B cell (primary cell): ENCODE measurements around the gene RP9.

ENCODE experiments used
- CTCF ChIP-seq: fragments of 200-600 bp; IDR thresholded peaks from one replicate; pipeline ENCODE4 v1.8.0; 2022; ENCODE audit warnings: antibody characterized with exemption, mild to moderate bottlenecking
- EZH2 ChIP-seq: IDR thresholded peaks from 2 replicates; pipeline ENCODE4 v1.6.1; 2012; ENCODE audit warnings: borderline replicate concordance, low read depth, mild to moderate bottlenecking, moderate library complexity, low read length; ENCODE audit not compliant: insufficient read depth, poor library complexity, severe bottlenecking

- no peak for TF ChIP-seq CTCF
- no peak for TF ChIP-seq EZH2
These were observed 47.2 kb upstream of the RP9 start for GRCh38 chr7:33156441-33156840.
